ENCODE measurements around the gene ELL. TPM values are rescaled to one million over a fixed set of nuclear protein-coding genes. Genes with fewer than 3 reads are reported as not detected.

ELL gene
- total RNA-seq, 4 donors from 2014 or later = 16.2 to 72.2 (median 18.0) TPM

DNA sequence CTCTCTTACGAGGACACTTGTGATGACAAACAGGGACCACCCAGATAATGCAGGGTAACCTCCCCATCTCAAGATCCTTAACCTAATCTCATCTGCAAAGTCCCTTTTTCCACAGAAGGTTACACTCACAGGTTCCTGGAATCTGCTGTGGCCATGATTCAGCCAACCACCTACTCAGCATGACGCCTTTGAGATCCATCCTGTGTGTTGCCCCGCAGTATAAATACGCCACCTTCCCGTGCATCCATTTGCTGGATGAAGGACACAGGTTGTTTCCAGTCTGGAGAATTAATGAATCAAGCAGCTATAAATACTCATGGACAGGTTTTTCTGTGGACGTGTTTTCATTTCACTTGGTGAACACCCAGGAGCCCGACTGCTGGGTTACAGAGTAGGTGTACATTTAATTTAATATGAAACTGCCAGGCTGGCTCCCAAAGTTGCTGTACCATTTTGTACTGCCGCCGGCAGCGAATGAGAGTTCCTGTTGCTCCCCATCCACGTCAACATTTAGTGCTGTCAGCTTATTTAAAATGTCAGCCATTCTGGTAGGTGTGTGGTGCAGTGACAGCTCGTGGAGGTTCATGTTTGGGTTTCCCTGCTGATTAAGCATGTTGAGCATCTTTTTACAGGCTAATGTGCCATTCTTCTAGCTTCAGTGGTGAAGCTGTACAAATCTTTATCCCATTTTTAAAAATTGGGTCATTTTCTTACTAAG lies 40.2 kb downstream of the ELL start:
- TF ChIP-seq POLR2A (IDR thresholded peaks at IDR 0.05) (no peak), EP300 (IDR thresholded peaks at IDR 0.05; ENCODE audit: low read depth) (no peak), POLR2AphosphoS5 (IDR thresholded peaks at IDR 0.05) (no peak), CTCF (IDR thresholded peaks at IDR 0.05) (no peak)
- Histone ChIP-seq H3K4me3 (no peak overlapping the region), H3K9me3 (no peaks in the 10 kb centered on the region), H3K4me1 (peaks cover 42 to 80% (median 60%) of the 10 kb centered on the region in 4 donors), H3K27ac (peak overlapping the region in 3 of 4 donors; percentile 82 to 88 (median 85)), H3K36me3 (no peaks in the 10 kb centered on the region), H3K27me3 (no peaks in the 10 kb centered on the region)
- no peak for DNase-seq
- in situ Hi-C loops (cut with MboI; ENCODE audit: low pct_ligation_motif_present in 1 of 4, low pct_unique_long_range_greater_than_20kb in 1 of 4, low sequenced_read_pairs in 3 of 4) (no loop called here), intact Hi-C loops (cut with DNase I; ENCODE audit: low total_unique reads) (loop anchor here (5.0 kb wide), 1 partner anchor 36 kb away; no protein-coding TSS in a partner anchor)
- 86% methylated on average over 12 of the region's 12 CpGs; no CpG with 5 or more reads in 1 of the 2 donors for WGBS, 2 donors (ENCODE audit: low coverage in 1 of 2)

DNA sequence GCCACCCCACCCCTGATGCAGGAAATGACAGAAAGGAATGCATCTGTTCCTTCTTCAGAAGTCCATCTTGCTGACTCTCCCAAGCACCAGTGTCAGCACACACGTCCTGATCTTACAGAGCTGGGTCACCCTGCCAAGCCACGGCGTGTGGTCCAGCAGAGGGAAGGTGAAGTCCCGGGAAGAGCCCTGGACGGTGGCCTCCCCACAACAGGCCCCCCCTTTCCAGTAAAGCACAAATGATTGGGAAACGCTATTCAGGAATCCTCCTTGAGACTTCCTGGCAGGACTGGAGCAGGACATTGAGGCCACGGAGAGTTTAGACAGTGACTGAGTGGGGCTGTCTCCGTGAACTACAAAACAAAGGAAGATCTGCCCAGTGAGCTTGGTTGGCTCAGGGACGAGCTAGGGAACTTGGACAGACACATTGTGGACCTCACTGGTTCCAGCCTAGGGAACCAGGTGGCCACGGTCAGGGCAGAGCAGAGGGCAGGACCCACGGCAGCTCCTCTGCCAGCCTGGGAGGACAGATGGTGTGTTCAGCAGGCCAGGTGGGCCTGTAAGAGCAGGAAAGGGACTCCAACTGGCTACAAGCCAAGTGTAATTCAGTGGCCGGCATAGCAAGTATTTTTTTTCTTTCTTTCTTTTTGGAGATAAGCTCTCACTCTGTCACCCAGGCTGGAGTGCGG lies 41.7 kb downstream of the ELL start:
- no peaks in the 10 kb centered on the region for H3K27me3 ChIP-seq
- in situ Hi-C loops (cut with MboI; ENCODE audit: low pct_ligation_motif_present in 1 of 4, low pct_unique_long_range_greater_than_20kb in 1 of 4, low sequenced_read_pairs in 3 of 4) (no loop called here), intact Hi-C loops (cut with DNase I; ENCODE audit: low total_unique reads) (loop anchor here (5.0 kb wide), 1 partner anchor 37 kb away; no protein-coding TSS in a partner anchor)
- peaks cover 33 to 80% (median 57%) of the 10 kb centered on the region in 4 donors for H3K4me1 ChIP-seq
- H3K27ac ChIP-seq = peak overlapping the region; percentile 80 to 88 (median 84)
- H3K36me3 ChIP-seq = no peaks in the 10 kb centered on the region
- H3K4me3 ChIP-seq = no peak overlapping the region
- no peaks in the 10 kb centered on the region for H3K9me3 ChIP-seq
- WGBS, 2 donors (ENCODE audit: low coverage in 1 of 2) = 46 to 61% methylated on average over 4 to 13 of the region's 13 CpGs
- TF ChIP-seq POLR2A (IDR thresholded peaks at IDR 0.05) (no peak), EP300 (IDR thresholded peaks at IDR 0.05; ENCODE audit: low read depth) (peak; percentile 96), CTCF (IDR thresholded peaks at IDR 0.05) (no peak), POLR2AphosphoS5 (IDR thresholded peaks at IDR 0.05) (peak; percentile 81 to 88 (median 85))
- DNase-seq = peak; percentile 68

GRCh38 chr19:18478545-18479311 lies 43.1 kb downstream of the ELL start:
- peaks cover 44 to 80% (median 61%) of the 10 kb centered on the region in 4 donors for H3K4me1 ChIP-seq
- intact Hi-C loops (cut with DNase I; ENCODE audit: low total_unique reads) = loop anchor here (5.0 kb wide), 1 partner anchor 484 kb away; no protein-coding TSS in a partner anchor

More at GRCh38 chr19:18478545-18479311, 43.1 kb downstream of the ELL start:
- WGBS, 2 donors (ENCODE audit: low coverage in 1 of 2) = 62 to 63% methylated on average over 1 to 16 of the region's 17 CpGs
- in situ Hi-C loops (cut with MboI; ENCODE audit: low pct_ligation_motif_present in 1 of 4, low pct_unique_long_range_greater_than_20kb in 1 of 4, low sequenced_read_pairs in 3 of 4) = no loop called here
- Histone ChIP-seq H3K9me3 (no peaks in the 10 kb centered on the region), H3K27me3 (no peaks in the 10 kb centered on the region), H3K27ac (peak overlapping the region; percentile 80 to 88 (median 84)), H3K4me3 (no peak overlapping the region), H3K36me3 (no peaks in the 10 kb centered on the region)
- peak; percentile 76 for DNase-seq
- TF ChIP-seq CTCF (IDR thresholded peaks at IDR 0.05) (no peak), POLR2AphosphoS5 (IDR thresholded peaks at IDR 0.05) (peak; percentile 73 to 77 (median 73)), POLR2A (IDR thresholded peaks at IDR 0.05) (no peak), EP300 (IDR thresholded peaks at IDR 0.05; ENCODE audit: low read depth) (peak; percentile 87)

All from transverse colon (tissue), 4 donors.